Femur (tissue), 1 donor: Measurements from ENCODE around the gene SLC6A9.

ENCODE experiments used
- DNase-seq: peaks from one replicate; pipeline ENCODE4 v3.0.0-alpha.2; 2017

SLC6A9 gene

GRCh38 chr1:43965316-43965715, 65.9 kb downstream of the SLC6A9 start:
- no peak for DNase-seq

- no peak for DNase-seq
Observed at GRCh38 chr1:43963890-43964289, 67.4 kb downstream of the SLC6A9 start.

- no peak for DNase-seq
Observed at GRCh38 chr1:43963006-43963405, 68.3 kb downstream of the SLC6A9 start.

- no peak for DNase-seq
Observed at GRCh38 chr1:43962324-43962723, 68.9 kb downstream of the SLC6A9 start.

- DNase-seq = no peak
Observed at GRCh38 chr1:43961692-43962091, 69.6 kb downstream of the SLC6A9 start.

DNA sequence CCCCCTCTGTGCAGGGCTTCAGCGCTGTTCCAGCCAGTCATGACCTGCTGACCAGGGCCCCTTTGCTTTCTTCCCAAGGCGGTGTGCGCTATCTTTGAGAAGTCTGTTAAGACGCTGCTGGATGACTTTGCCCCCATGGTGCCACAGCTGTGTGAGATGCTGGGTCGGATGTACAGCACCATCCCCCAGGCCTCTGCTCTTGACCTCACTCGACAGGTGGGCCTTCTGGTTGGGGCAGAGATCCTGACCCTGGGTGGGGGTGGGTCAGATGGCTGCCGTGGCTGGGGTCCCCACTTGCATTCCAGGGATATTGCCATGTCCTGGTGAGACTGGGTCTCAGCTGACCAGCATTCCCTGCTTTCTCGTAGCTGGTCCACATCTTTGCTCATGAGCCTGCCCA, 70.5 kb downstream of the SLC6A9 start:
- no peak for DNase-seq

DNA sequence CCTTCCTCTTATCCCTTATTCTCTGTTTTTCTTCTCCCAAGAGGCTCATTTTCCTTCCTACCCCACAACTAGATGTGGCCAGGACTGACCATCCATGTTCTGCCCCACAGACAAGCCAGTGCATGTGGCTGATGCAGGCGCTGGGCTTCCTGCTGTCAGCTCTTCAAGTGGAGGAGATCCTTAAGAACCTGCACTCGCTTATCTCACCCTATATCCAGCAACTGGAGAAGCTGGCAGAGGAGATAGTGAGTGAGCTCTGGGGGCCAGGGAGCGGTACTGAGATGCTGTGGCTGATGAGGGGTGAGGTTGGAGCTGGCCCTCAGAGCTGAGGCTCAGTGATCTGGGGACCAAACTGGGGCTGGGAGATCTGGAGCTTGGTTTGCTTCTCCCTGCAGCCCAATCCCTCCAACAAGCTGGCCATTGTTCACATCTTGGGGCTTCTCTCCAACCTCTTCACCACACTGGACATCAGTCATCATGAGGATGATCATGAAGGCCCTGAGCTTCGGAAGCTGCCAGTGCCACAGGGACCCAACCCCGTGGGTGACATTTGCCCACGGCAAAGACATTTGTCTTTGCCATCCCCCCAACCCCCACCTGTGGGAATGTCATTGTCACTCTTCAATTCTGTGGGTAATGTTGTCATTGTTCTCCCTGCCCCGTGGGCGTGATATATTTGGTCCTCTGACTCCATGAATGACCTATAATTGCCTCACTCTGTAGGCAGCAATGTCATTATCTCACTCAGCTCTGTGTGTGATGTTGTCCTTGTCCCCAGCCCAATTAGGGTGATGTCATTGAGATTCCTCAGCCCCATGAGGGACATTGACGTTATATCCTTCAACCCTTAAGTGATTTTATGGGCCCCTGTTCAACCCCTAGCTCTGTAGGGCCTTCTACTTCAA, 72.7 kb downstream of the SLC6A9 start:
- no peak for DNase-seq

DNA sequence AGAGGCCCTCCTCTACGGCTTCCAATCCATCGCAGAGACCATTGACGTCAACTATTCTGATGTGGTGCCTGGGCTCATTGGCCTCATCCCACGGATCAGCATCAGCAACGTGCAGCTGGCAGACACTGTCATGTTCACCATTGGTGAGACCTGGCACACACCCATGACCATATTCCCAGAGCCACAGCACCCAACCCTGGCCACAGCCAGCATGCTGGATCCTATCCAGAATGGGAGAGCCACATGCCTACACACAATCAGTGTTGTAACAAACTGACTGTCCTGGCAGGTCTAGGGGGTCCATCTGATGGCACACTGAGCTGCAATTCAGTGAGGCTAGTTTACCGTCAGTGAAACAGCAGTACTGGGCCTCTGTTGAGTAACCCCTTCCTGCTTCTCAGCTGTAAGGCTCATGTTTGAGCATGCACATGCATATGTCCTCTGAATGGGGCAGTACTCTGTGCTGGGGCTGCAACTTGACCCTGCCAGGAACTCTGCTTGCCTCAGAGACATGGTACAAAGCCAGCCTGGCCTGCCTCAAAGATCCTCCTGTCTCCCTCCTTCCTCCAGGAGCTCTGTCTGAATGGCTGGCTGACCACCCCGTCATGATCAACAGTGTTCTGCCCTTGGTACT, 73.7 kb downstream of the SLC6A9 start:
- DNase-seq = no peak

- DNase-seq = no peak
Observed at GRCh38 chr1:43956234-43956633, 75.0 kb downstream of the SLC6A9 start.

- DNase-seq = no peak
Observed at GRCh38 chr1:43954036-43954435, 77.2 kb downstream of the SLC6A9 start.

DNA sequence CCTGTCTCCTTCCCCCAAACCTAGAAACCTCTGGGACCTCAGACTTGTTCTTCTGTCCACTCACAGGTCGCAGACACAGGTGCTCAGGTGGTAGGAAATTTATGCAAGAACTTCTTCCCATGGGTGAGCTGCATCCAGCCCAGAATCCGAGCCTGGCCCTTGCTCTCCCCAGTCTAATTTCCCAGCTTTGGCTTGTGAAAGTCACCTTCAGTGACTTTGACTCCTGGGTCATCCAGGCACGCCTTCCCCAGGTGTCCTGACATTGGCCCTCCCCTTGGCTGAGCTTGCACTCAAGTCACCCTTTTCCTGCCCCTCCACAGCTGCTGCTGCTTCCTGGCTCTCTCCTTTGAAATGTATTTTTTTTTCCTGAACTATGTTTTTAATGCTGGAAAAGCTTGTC, 77.9 kb downstream of the SLC6A9 start:
- DNase-seq = no peak

GRCh38 chr1:43952731-43953346, 78.4 kb downstream of the SLC6A9 start:
- DNase-seq = no peak

DNA sequence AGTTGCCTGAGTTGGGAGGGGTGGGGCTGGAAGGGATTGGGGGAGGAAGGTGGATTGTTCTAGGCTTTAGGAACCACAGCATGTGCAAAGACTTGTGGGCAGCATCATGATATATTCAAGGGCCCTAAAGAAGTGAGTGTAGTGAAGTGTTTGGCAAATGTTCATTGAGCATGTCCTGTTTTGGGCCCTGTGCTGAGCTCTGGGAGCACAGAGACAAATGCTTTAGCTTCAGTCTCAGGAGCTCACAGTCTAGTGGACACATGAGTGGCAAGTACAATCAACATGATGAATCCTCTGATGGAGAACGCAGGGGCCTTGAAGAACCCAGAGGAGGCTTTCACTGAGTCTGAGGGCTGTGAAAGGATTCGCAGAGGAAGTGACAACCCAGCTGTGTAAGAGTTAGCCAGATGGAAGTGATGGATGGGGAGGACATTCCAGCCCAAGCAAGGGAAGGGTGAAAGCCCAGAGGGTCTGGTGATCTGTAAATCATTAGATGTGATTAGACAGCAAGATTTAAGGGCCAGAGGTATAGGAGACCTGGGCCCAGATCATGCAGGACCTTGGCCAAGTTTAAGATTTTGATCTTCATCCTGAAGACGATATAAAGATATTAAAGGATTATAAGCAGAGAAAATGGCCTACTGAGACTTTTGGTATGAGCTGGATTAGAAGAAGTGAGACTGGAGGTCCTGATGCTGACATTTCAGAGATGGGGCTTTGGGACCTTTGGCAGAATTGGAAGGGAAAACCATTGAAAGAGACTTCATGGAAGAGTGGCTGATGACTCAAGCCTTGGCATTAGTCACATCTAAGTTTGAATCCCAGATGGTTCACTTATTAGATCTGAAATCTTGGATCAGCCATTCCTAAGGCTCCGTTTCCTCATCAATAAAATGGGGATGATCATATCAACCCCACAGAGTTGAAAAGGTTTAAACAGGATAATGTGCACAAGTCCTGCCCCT, 80.0 kb downstream of the SLC6A9 start:
- DNase-seq = no peak

DNA sequence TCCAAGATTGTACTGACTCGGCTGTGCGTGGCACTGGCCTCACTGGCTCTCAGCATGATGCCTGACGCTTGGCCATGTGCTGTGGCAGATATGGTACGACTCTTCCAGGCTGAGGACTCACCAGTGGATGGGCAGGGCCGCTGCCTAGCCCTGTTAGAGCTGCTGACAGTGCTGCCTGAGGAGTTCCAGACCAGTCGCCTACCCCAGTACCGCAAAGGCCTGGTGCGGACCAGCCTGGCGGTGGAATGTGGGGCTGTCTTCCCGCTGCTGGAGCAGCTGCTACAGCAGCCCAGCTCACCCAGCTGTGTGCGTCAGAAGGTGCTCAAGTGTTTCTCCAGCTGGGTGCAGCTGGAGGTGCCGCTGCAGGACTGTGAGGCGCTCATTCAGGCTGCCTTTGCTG, 81.6 kb downstream of the SLC6A9 start:
- no peak for DNase-seq

- DNase-seq = no peak
Observed at GRCh38 chr1:43947874-43948437, 83.3 kb downstream of the SLC6A9 start.

- DNase-seq = peak; percentile 55
Observed at GRCh38 chr1:43947061-43947873, 84.0 kb downstream of the SLC6A9 start.
